Heart right ventricle (tissue), 16 donors: ENCODE measurements around the gene TENM4. TPM values are rescaled to one million over a fixed set of nuclear protein-coding genes. Genes with fewer than 3 reads are reported as not detected.

Source experiments
- ATAC-seq, 8 donors: fragments of 200-7000 bp; cut with Tn5 transposase; one replicate each; pipeline ENCODE4 v1.9.1; 2020; ENCODE audit warnings: mild to moderate bottlenecking in 8 of 8, moderate library complexity in 8 of 8, moderate number of reproducible peaks in 1 of 8
- DNase-seq, 2 donors: peaks; one replicate each; pipeline ENCODE4 v3.0.0-alpha.2; 2020
- H3K27ac ChIP-seq, 10 donors: fragments of 200-600 bp; sonication (generic) in 2 of 10; one replicate each; pipeline versions ENCODE4 v1.5.0 to v1.8.0; 2020 to 2022; ENCODE audit warnings: mild to moderate bottlenecking in 3 of 10
- H3K27me3 ChIP-seq, 7 donors: fragments of 200-600 bp; one replicate each; pipeline ENCODE4 v1.8.0; 2021 to 2022; ENCODE audit warnings: mild to moderate bottlenecking in 2 of 7
- H3K36me3 ChIP-seq, 9 donors: fragments of 200-600 bp; sonication (generic) in 1 of 9; one replicate each; pipeline versions ENCODE4 v1.5.0 to v1.8.0; 2020 to 2022; ENCODE audit warnings: mild to moderate bottlenecking in 2 of 9
- H3K4me1 ChIP-seq, 9 donors: fragments of 200-600 bp; sonication (generic) in 1 of 9; one replicate each; pipeline versions ENCODE4 v1.5.0 to v1.8.0; 2020 to 2022; ENCODE audit warnings: mild to moderate bottlenecking in 4 of 9
- H3K4me3 ChIP-seq, 10 donors: fragments of 200-600 bp; sonication (generic) in 2 of 10; one replicate each; pipeline versions ENCODE4 v1.5.0 to v1.8.0; 2020 to 2022; ENCODE audit warnings: mild to moderate bottlenecking in 7 of 10, moderate library complexity in 2 of 10
- H3K9me3 ChIP-seq, 11 donors: fragments of 200-600 bp in 10 of 11; sonication (generic) in 2 of 11; one replicate each; pipeline versions ENCODE4 v1.5.0 to v1.8.0; 2013 to 2022; ENCODE audit warnings: mild to moderate bottlenecking in 2 of 11, control low read depth in 1 of 11, moderate library complexity in 1 of 11
- CTCF ChIP-seq, 9 donors: fragments of 200-600 bp; sonication (generic) in 2 of 9; IDR thresholded peaks; one replicate each; pipeline versions ENCODE4 v1.5.0 to v1.8.0; 2021 to 2022; ENCODE audit warnings: antibody characterized with exemption in 9 of 9, mild to moderate bottlenecking in 5 of 9, moderate library complexity in 1 of 9
- WGBS, 2 donors: extraction: QIAGEN DNeasy Blood & Tissue Kit; methylation state at CpG; one replicate each; pipeline ENCODE4 v1.1.7; 2013; ENCODE audit warnings: inconsistent platforms in 1 of 2; 5-methylcytosine and 5-hydroxymethylcytosine counted together
- intact Hi-C, 10 donors: fragments of 100-400 bp; cut with DNase I; formaldehyde crosslinking; loops; one replicate each; pipeline versions ENCODE4 v1.11.1 to v1.14.2; 2022
- polyA plus RNA-seq, 2 donors: library from polyadenylated mRNA; stranded (reverse); fragments of 200-250 nt; gene quantifications; one replicate each; pipeline ENCODE4 v1.2.3, GENCODE V29; 2013
- total RNA-seq, 10 donors: library from RNA; stranded (reverse); fragmentation: NEBNext Ultra II Directional in 3 of 10; extraction: Animal tissue kit (Norgen Biotek cat#: 25700) in 3 of 10; gene quantifications; one replicate each; pipeline versions ENCODE4 v1.2.1 to v1.2.4, GENCODE V29; 2021 to 2023
- donor health status: Arrhythmogenic right ventricular cardiomyopathy.
- donor health status: ischemic (EF 13 %, LVEDD 7.1; RV severe dilation, severe dysfunction).
- donor health status: healthy with polysubstance abuse.
- donor health status: DM: no; HTN: yes; CAD: no.
- donor health status: DM: no; HTN: no; CAD: no.
- donor health status: ischemic (EF 25% LVEDD 6.9; RV normal size, moderate dysfunction).
- donor health status: ischemic (EF 25% LVEDD 5.7; RV mildly dilated, moderate dysfunction).
- donor health status: healthy.
- donor health status: DM: yes; HTN: yes; CAD: no.
- donor health status: Ischemic cardiomyopathy.
- donor health status: ischemic (EF 35%, LVEDD 5.7; RV mildly dilated, moderate dysfunction).
- donor health status: nonischemic (EF 11% LVEDD 7.7; RV severe dilation, severe dysfunction).
- donor health status: DM: yes; HTN: yes; CAD: no.
- donor health status: PGD.
- donor health status: ischemic (EF 29% LVEDD 5.4; RV normal size, mild dysfunction).
- donor health status: nonischemic (EF 23%, LVEDD 6.1; RV moderate dilation, normal function).

TENM4 gene
- total and polyA plus RNA-seq, 12 donors, result 0.10 to 3.6 (median 0.91) TPM

- intact Hi-C loops, result no loop called here
- H3K36me3 ChIP-seq, result no peaks in the 10 kb centered on the region
- H3K27me3 ChIP-seq, result no peaks in the 10 kb centered on the region
- no peak overlapping the region for H3K4me3 ChIP-seq
- H3K27ac ChIP-seq, result peak overlapping the region in 6 of 10 donors; percentile 41 to 76 (median 64)
- no peak for TF ChIP-seq CTCF (IDR thresholded peaks at IDR 0.05)
- DNase-seq, result peak in 1 of 2 donors; percentile 33
- 41 to 45% methylated on average over 7 of the region's 7 CpGs for WGBS, 2 donors
- peak; percentile 74 to 94 (median 88) for ATAC-seq
- peaks cover 0 to 20% (median 2%) of the 10 kb centered on the region in 9 donors for H3K4me1 ChIP-seq
- H3K9me3 ChIP-seq, result peaks cover 0 to 10% (median 0%) of the 10 kb centered on the region in 11 donors
These were observed 241.0 kb downstream of the TENM4 start for GRCh38 chr11:79199729-79200354.

GRCh38 chr11:79198898-79199250, 242.0 kb downstream of the TENM4 start:
- Histone ChIP-seq H3K9me3 (peaks cover 0 to 10% (median 0%) of the 10 kb centered on the region in 11 donors), H3K27me3 (no peaks in the 10 kb centered on the region), H3K4me1 (peaks cover 0 to 20% (median 2%) of the 10 kb centered on the region in 9 donors), H3K4me3 (no peak overlapping the region), H3K36me3 (no peaks in the 10 kb centered on the region), H3K27ac (peak overlapping the region in 2 of 10 donors; percentile 73 to 76)
- DNase-seq (no peak), ATAC-seq (no peak)
- intact Hi-C loops, result no loop called here
- WGBS, 2 donors, result 41 to 42% methylated on average over 3 of the region's 3 CpGs
- no peak for TF ChIP-seq CTCF (IDR thresholded peaks at IDR 0.05)

- Histone ChIP-seq H3K4me1 (peaks cover 0 to 20% (median 2%) of the 10 kb centered on the region in 9 donors), H3K36me3 (no peaks in the 10 kb centered on the region), H3K27ac (peak overlapping the region in 1 of 10 donors; percentile 73), H3K9me3 (peaks cover 0 to 10% (median 0%) of the 10 kb centered on the region in 11 donors), H3K27me3 (no peaks in the 10 kb centered on the region), H3K4me3 (no peak overlapping the region)
- WGBS, 2 donors, result 81 to 83% methylated on average over 7 of the region's 7 CpGs
- DNase-seq (peak; percentile 16 to 23), ATAC-seq (peak in 2 of 8 donors; percentile 37 to 66)
- intact Hi-C loops, result no loop called here
- TF ChIP-seq CTCF (IDR thresholded peaks at IDR 0.05), result no peak
These were observed 242.5 kb downstream of the TENM4 start for GRCh38 chr11:79198203-79198897.

GRCh38 chr11:79196950-79197349, 243.9 kb downstream of the TENM4 start:
- H3K9me3 ChIP-seq, result peaks cover 0 to 10% (median 0%) of the 10 kb centered on the region in 11 donors
- H3K27me3 ChIP-seq, result no peaks in the 10 kb centered on the region
- H3K27ac ChIP-seq, result no peak overlapping the region
- no peak overlapping the region for H3K4me3 ChIP-seq
- intact Hi-C loops, result no loop called here
- peaks cover 0 to 20% (median 2%) of the 10 kb centered on the region in 9 donors for H3K4me1 ChIP-seq
- no peak for TF ChIP-seq CTCF (IDR thresholded peaks at IDR 0.05)
- ATAC-seq (no peak), DNase-seq (no peak)
- WGBS, 2 donors, result 87 to 89% methylated on average over 4 of the region's 4 CpGs
- no peaks in the 10 kb centered on the region for H3K36me3 ChIP-seq
